Stimulated activated CD8-positive, alpha-beta memory T cell treated with anti-CD3 and anti-CD28 coated beads, Interleukin-4, amount 100 ng/mL, for 48 hours (primary cell): ENCODE results near the gene INTS2.
"Not testable (repeated sequence)": the region's sequence is repeated elsewhere in the genome, so short reads cannot be mapped to it uniquely, and the experiment has no call there.

ENCODE experiments used
- DNase-seq: peaks from one replicate; pipeline ENCODE4 v3.0.0-alpha.2; 2020

INTS2 gene

DNA sequence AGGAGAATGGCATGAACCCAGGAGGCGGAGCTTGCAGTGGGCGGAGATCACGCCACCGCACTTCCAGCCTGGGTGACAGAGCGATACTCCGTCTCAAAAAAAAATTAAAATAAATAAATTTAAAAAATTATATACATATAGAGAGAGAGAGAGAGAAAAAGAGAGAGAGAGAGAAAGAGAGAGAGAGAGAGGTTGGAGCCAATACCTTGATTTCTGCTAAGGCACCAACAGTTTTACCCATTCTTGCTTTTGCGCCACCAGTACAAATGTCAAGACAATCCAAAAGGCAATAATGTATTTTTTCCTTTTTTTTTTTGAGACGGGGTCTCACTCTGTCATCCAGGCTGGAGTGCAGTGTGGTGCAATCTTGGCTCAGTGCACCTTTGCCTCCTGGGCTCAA is 81.7 kb downstream of the INTS2 start:
- no peak for DNase-seq

DNA sequence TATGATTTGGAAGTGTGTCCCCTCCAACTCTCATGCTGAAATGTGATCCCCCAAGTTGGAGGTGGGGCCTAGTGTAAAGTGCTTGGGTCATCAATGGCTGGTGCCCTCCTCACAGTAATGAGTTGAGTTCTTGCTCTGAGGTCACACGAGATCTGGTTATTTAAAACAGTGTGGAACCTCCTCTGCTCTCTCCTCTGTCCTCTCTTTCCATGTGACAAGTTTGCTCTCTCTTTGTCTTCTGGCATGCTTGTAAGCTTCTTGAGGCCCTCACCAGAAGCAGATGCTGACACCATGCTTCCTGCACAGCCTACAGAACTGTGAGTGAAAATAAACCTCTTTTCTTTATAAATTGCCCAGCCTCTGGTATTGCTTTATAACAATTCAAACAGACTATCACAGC is 84.3 kb downstream of the INTS2 start:
- DNase-seq, result no peak

DNA sequence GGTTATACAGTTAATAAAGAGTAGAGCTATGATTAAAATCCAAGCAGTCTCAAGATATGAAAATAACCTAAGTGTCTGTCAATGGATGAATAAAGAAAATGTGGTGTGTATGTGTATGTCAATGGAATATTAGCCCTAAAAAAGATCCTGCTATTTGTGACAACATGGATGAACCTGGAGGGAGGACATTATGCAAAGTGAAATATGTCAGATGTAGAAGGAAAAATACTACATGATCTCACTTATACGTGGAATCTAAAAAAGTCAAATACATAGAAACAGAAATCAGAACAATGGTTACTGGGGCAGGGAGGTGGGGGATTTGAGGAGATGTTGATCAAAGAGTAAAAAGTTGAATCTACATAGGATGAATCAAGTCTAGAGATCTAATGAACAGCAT is 84.9 kb downstream of the INTS2 start:
- no peak for DNase-seq

DNA sequence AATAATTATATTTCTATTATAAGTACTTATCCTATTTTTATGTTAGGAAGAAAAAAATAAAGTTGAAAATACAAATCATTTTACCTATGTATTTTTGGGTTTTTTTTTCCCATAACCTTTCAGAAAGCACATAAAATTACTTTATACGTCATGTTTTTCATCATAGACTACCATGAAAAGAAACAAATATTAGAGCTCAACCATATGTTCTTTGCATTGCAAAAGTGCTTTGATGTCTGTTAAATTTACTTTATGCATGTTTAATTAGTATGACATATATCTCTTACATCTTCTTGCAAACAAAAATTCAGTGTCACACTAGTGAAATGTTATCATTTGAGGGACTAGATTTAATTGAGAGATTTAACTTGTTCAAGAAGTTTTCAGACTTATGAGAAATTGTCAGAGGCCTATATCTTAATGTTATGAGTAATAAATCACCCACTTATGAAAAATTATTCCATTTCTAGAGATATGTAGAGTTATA is 88.4 kb downstream of the INTS2 start:
- DNase-seq, result no peak

DNA sequence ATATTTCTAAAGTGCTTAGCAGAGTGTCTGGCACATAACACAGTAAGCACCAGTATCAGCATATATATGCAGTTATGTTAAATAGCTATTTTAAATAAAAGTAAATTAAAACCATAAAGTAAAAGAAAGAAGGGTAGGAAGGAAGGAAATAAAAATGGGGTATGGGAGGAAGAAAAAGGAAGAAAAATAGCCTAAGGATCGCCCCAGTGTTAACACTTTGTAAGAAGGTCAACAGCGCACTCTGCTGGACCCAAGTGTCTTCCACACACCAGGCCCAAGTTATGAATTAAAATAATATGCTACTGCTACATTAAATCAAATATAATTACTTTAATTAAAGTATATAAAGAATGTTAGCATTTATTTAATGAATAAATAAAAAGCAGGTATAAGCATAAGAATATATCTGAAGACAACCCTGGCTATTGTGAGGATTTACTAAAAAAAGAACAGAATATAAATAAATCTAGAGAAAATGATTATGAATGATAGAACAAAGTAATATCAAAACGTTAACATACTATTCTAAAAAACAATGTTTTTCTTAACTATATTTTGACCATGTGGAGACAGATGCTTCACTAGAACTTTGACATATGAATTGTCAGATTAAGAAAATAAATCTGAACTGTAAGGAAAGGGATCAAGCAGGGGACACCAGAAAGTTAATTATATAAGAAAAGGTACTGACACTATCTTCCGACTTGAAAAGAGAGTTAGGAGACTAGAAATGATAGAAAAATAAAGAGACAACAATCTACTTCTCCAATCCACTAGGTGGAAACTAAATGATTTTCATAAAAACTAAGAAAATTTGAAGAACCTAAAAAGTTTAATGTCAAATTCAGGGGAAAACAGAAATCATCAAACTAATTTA is 90.4 kb downstream of the INTS2 start:
- peak; percentile 67 for DNase-seq

DNA sequence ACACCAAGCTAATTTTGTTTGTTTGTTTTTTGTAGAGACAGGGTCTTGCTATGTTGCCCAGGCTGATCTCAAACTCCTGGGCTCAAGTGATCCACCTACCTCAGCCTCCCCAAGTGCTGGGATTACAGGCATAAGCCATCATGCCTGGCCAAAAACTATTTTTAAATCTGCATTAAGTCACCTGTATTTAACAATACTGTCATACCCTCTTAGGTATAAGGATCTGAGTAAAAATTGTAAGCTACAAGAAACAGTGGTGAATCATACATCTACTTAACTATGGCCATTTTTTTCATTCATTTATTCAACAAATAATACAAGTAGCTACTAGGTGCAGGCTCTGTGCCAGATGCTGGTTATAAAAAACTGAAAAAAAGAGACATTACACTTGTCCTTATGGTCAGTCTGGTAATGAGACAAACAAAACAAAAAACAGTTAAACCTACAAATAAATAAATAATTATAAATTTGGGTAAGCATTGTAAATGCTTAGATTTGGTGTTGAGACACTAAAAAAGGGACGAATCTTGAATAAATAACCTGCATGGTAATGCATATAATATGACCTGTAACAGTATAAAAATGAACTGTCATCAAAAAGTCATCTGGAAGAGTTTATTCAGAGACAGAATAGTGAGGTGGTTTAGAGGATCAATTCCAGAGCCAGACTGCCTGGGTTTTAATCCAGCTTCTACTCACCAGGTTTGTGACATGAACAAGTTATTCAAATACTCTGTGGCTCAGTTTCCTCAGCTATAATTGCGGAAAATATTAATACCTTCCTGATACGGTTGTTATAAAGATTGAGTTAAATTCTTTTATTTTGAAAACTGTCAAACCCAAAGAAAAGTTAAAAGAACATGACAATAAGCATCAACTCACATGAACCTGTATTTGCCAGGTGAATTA is 91.3 kb downstream of the INTS2 start:
- no peak for DNase-seq

DNA sequence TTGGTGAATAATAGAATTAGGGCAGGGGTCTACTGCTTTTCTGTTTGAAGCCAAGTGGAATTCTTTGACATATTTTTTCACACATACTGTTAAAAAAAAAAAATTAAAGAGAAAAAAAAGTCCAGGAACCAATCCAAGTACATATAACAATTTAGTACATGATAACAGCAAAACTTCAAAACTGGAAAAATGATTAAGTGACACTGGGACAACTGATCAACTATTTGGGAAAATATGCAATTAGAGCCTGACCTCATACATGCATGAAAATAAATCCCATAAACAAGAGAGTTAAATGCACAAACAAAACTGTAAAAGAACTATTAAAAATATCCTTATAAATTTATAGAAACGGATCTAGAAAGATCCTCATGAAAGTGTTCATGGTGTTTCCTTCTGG is 92.2 kb downstream of the INTS2 start:
- DNase-seq, result no peak

DNA sequence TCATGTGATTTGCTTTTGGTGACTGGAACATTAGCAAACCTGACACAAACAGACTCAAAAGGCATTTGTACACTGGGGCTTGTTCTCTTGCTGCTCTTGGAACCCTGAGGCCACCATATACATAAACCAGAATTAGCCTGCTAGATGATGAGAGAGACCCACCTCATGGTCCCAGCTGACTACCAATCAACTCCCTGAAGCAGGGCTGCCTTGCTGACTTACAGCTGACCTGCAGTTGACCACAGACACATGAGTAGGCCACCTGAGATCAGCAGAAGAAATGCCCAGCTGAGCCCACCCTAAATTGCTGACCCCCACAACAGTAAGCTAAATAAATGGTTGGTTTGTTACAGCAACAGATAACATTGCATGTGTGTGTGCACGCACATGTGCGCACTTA is 93.2 kb downstream of the INTS2 start:
- no peak for DNase-seq

DNA sequence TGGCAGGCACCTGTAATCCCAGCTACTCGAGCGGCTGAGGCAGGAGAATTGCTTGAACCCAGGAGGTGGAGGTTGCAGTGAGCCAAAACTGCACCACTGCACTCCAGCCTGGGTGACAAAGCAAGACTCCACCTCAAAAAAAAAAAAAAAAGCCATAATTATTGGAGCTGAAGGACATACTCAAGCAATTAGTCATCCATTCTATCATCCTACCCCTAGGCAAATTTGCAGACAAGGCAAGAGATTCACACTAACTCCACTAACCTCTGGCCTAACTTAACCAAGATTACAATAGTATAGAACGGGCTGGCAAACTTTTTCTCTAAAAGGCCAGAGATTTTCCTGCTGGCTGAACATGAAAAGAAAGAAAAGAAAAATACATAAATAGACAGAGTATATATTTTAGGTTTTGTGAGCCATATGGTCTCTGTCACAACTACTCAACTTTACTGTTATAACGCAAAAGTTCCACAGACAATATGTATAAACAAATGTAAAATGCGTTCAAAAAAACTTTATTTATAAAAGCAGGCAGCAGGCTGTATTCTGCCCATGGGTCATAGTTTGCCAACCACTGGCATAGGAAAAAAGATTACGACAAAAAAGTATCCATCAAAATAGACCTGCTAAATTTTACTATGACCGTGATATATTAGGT is 94.1 kb downstream of the INTS2 start:
- DNase-seq, result no peak

DNA sequence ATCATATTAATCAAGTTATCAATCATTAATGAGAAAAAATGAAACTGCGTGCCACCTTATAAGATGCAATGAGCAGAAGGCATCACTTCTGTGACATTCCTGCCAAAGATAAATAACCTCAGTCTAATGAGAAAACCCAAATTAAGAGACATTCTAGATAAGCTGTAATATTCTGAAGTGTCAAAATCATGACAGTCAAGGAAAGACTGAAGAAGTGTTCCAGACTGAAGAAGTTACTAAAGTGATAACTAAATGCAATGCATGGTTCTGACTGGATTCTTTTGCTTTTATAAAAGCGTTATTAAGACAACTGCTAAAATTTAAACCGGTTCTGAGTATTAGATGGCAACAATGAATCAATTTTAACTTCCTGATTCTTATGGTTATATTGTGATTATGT is 95.3 kb downstream of the INTS2 start:
- no peak for DNase-seq

DNA sequence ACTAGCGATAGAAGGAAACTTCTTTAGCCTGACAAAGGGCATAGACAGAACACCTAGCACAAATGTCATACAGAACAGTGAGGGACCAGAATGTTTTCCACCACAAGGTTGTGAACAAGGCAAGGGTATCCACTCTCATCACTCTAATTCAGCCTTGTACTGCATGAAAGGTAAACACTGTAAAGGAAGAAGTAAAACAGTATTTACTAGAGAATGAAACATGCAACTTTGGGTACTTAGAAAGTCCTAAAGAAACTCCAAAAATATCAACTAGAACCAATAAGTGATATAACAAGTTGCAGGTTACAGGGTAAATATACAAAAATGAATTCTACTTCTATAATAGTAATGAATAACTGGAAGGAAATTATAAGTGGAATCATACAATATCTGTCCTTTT is 96.7 kb downstream of the INTS2 start:
- DNase-seq, result no peak

DNA sequence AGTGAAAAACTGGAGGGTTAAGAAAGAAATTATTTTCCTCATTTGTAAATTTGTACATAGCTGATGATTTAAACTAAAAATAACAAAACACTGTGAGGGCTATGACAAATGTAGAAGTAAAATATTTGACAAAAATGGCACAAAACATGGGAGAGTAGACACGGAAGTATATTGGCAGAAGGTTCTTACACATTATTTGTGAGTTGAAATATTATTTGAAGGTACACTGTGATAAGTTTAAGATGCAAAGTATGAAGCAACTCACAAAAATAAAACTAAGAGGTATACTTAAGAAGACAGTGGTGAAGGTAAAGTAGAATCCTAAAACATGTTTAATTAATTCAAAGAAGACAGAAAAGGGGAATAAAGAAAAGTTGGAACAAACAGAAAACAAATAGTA is 99.1 kb downstream of the INTS2 start:
- DNase-seq, result no peak

DNA sequence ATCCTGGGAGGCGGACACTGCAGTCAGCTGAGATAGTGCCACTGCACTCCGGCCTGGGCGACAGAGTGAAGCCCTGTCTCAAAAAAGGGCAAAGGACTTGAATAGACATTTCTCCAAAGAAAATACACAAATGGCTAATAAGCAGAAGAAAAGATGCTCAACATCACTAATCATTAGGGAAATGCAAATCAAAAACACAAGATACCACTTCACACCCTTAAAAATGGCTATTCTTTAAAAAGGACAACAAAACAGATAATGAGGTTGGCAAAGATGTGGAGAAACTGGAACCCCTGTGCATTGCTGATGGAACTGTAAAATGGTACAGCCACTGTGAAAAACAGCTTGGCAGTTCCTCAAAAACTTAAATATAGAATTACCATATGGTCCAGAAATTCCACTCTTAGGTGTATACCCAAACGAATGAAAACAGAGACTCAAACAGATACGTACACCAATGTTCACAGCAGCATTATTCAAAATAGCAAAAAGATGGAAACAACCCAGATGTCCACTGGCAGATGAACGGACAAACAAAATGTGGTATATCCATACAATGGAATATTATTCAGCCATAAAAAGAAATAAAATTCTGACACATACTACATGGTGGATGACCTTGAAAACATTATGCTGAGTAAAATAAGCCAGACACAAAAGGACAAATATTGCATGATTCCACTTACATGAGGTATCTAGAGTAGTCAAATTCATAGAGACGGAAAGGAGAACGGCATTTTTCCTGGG is 100.0 kb downstream of the INTS2 start:
- no peak for DNase-seq

DNA sequence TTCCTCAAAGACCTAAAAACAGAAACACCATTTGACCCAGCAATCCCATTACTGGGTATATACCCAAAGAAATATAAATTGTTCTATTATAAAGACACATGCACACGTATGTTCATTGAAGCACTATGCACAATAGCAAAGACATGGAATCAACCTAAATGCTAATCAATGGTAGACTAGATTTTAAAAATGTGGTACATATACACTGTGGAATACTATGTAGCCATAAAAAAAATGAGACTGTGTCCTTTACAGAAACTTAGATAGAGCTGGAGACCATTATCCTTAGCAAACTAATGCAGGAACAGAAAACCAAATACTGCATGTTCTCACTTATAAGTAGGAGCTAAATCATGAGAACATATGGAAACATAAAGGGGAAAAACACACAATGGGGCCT is 100.9 kb downstream of the INTS2 start:
- DNase-seq, result not testable (repeated sequence)

DNA sequence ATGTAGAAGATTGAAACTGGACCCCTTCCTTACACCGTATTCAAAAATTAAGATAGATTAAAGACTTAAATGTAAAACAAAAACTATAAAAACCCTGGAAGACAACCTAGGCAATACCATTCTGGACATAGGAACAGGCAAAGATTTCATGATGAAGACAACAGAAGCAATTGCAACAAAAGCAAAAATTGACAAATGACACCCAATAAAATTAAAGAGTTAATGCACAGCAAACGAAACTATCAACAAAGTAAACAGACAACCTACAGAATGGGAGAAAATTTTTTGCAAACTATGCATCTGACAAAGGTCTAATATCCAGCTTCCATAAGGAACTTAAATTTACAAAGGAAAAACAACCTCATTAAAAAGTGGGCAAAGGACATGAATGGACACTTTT is 101.6 kb downstream of the INTS2 start:
- not testable (repeated sequence) for DNase-seq

DNA sequence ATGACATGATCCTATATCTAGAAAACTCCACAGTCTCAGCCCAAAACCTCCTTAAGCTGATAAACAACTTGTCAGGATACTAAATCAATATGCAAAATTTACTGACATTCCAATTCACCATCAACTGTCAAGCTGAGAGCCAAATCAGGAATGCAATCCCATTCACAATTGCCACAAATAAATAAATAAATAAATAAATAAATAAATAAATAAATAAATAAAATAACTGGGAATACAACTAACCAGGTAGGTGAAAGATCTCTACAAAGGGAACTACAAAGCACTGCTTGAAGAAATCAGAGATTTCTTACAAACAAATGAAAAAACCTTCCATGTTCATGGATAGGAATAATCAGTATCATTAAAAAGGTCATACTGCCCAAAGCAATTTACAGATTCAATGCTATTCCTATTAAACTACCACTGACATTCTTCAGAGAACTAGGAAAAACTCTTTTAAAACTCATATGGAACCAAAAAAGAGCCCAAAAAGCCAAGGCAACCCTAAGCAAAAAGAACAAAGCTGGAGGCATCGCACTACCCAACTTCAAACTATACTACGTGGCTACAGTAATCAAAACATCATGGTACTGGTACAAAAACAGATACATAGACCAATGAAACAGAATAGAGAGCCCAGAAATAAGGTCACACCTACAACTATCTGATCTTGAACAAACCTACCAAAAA is 102.2 kb downstream of the INTS2 start:
- DNase-seq, result no peak

DNA sequence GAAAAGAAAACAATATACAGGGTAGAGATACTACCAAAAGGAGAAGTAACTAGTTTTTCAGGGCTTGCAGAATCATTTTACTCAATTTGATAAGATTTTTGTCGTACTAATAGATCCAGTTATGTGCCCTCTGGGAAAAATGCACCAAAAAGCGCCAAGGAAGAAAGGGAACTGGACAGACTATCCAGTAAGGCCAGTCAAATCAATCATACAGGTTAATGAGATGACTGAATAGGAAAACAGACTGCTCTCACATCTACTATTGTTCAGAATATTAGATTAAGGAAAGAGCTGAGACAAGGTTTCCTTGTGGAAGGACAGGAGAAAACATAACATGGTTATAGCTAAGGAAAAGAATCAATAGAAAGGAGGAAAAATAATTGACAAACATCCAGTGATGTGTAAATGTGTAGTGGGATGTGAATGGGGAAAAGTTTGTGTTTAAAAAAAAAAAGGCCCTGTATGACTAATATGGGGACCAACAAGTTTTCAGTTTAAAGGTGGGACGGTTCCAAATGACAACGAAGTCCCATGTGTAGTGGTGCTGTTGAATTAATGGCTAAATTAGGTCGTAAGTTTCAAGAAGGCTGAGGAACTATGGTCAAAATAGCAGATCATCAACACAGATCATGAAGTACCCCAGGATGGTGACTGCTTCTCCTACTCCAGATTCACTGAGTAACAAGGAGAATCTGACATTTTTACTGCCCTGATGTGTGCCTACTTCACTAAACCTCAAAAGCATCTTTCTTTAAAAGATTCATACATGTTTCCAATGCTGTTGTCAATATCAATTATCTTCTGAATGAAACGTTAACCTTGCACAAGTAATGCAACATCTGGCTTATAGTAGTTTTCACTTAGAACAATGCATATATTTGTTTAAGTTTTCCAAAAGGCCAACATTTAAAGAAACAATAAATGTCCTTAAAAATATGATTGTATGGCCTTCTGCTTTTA is 105.2 kb downstream of the INTS2 start:
- DNase-seq, result no peak

DNA sequence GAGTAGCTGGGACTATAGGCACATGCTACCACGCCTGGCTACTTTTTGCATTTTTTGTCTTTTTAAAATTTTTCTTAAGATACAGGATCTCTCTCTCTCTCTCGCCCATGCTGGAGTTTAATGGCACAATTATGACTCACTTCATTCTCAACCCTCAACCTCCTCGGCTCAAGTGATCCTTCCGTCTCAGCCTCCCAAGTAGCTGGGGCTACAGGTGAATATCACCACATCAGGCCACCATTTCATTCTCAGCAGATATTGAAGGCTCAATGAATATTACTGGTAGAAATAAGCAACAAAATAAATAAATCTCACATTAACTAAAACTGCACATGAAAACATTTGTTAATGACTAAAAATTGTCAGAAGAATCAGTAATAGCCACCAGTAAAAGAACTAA is 106.1 kb downstream of the INTS2 start:
- DNase-seq, result no peak

DNA sequence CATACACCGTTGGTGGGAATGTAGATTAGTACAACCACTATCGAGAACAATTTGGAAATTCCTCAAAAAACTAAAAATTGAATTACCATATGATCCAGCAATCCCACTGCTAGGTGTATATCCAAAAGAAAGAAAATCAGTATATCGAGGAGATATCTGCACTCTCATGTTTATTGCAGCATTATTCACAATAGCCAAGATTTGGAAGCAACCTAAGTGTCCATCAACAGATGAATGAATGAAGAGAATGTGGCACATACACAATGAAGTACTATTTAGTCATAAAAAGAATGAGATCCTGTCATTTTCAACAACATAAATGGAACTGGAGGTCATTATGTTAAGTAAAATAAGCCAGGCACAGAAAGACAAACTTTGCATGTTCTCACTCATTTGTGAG is 108.5 kb downstream of the INTS2 start:
- DNase-seq, result not testable (repeated sequence)

DNA sequence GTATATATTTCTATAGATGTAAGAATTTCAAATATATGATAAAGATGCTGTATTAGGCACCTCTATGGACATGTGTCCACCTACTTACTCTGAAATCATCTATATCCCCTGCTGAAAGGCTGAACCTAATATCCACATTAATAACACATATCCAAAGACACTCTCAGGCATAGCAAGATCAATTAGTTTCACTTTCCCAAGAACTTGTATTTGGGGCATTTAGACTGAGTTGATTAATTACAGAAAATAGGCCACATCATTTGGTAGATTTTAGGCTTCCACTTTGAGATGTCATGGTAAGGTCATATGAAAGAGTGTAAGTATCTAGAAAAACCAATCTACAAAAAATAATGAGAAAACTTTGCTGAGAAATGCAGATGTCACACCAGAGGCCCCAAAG is 109.6 kb downstream of the INTS2 start:
- no peak for DNase-seq

DNA sequence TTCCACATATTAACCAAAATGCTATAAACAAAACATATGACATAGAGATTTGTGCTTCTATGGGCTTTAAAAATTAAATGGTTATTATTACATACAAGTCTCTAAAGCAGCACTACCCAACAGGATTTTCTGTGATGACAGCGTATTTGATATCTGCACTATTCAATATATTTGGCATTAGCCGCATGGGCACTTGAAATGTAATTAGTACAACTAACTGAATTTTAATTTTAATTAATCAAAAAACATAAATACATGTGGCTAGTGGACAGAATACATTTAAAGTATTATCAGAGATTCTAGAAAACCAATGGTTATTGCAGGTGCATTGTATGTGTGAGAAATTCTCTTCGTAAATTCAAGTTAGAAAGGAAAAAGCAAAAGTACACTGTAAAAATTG is 110.3 kb downstream of the INTS2 start:
- no peak for DNase-seq
